ENCODE data around the gene USH1G.

USH1G gene

DNA sequence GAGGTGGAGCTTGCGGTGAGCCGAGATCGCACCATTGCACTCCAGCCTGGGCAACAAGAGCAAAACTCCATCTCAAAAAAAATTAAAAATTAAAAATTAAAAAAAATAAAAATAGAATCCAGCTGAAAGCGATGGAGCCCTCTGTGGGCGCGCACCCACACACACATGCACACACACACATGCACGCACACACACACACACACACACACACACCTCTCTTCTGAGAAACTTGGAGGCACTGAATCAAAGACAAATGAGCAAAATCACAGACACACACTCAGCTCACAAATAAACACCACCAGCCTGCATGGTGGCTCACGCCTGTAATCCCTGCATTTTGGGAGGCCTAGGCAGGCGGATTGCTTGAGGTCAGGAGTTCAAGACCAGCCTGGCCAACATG is 20.0 kb downstream of the USH1G start:
- DNase-seq, result no peak

DNA sequence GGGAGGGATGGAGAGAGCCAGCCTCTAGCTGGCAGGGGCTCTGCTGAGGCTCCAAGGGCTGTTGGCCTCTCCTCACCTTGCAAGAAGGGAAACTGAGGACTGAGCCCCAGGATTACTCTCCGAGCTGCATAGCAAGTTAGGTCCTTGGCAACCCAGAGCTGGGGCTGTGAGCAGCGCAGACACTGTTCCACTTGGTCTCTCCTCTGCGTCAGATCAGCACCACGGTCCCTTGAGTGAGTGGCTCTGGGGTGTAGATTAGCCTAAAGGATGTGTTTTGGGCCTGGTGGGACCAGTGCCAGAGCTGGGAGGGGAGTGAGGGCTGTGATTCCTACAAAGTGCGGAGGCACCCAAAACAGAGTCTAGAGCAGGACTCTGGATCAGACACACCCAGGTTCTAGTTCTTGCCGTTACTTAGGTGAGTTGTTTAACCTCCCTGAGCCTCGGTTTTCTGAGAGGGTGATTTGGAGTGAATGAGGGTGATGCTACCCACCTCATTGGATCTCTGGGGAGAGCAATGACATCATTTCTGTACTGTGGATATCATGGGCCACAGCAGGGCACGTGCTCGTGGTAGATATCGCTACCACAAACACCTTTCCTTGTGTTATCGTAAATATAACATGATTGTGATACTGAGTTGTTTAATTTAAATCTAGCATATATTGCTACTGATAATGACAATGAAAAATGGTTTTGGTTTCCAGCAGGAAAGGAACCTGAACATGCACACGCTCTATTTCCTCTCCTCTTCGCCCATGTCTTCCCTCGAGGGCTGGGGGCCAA is 21.5 kb downstream of the USH1G start:
- no peak for DNase-seq

- DNase-seq, result no peak
Measured at GRCh38 chr17:74900208-74900607, 22.8 kb downstream of the USH1G start.

GRCh38 chr17:74898376-74898946 is 24.6 kb downstream of the USH1G start:
- DNase-seq, result no peak

GRCh38 chr17:74893936-74894671 is 29.0 kb downstream of the USH1G start:
- DNase-seq, result no peak

- DNase-seq, result peak; percentile 43
Measured at GRCh38 chr17:74892974-74893911, 29.8 kb downstream of the USH1G start, which contains the start of gene FADS6. Gene FADS6 (minus strand): TSS chr17:74893633. CDS start chr17:74893595, 38 bp downstream.

- DNase-seq, result no peak
Measured at GRCh38 chr17:74892013-74892841, 30.8 kb downstream of the USH1G start.

GRCh38 chr17:74890554-74890953 is 32.5 kb downstream of the USH1G start:
- DNase-seq, result no peak

DNA sequence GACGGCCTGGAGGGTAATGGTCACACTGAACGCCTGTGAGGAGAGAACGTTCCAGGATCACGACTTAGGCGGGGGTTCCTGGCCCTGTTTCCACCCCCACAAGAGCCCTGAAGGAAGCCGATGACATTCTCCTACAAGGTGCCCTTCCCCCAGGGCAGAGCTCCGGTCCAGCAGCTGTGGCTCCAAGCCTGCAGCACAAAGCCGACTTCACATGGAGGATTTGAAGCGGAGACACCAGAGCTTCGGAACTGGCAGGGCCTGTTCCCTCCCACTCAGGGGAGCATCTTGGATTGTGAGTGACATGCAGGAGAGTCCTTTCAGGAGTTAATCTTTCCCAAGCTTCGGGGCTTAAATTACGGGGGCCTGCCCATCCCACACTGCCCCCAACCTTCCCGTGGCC is 34.6 kb downstream of the USH1G start:
- no peak for DNase-seq

GRCh38 chr17:74883241-74883745 is 39.8 kb downstream of the USH1G start:
- no peak for DNase-seq

- DNase-seq, result no peak
Measured at GRCh38 chr17:74882517-74883240, 40.4 kb downstream of the USH1G start.

GRCh38 chr17:74881073-74881472 is 42.0 kb downstream of the USH1G start:
- no peak for DNase-seq

DNA sequence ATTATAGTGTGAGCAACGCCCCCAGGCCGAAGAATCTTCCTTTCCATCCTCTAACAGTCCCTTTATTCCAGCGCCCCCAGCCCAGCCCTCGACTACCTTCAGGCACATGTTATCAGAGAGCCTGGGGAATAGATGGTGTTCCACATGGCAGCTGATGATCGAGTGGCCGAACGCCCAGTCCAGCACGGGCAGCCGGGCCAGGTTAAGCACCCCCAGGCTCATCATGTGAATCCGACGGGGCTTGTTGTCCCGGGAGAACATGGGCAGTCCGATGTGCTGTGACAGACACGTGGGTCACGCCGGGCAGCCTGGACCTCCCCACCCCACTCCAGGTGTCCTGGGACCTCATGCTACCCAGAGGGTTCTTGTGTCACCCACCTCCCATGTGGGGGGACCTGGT is 43.7 kb downstream of the USH1G start:
- no peak for DNase-seq

DNA sequence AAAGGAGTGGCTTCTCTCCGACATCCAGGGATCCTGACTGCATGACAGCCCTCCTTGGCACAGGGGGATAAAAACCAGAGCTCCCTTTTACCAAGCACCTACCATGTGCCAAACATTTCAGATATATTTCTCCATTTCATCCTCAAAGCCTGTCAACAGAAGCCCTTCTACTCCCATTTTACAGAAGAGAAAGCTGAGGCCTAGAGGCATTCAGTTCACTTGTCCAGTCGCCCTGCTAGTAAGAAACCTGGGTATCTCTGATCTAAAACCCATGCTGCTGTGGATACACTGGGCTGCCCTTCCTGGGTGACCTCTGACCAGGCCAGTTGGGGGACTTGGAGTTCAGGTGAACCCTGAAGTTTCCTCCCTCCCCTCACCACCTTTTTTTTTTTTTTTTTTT is 44.4 kb downstream of the USH1G start:
- no peak for DNase-seq

- DNase-seq, result no peak
Measured at GRCh38 chr17:74877592-74878548, 45.2 kb downstream of the USH1G start.

- no peak for DNase-seq
Measured at GRCh38 chr17:74875977-74876593, 47.0 kb downstream of the USH1G start.

- DNase-seq, result no peak
Measured at GRCh38 chr17:74875155-74875976, 47.7 kb downstream of the USH1G start.

DNA sequence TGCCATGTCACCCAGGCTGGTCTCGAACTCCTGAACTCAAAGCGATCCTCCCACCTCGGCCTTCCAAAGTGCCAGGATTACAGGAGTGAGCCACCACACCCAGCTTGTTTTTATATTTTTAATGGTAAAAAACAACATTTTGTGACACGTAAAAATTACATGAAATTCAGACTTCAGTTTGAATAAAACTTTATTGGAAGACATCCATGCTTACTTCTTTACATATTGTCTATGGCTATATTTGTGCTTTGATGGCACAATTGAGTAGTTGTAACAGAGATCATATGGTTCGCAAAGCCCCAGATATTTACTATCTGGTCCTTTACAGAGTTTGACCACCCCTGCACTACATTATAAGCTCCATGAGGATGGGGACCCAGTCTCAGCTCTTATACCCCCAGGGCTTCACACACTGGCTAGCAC is 48.4 kb downstream of the USH1G start:
- DNase-seq, result no peak
